WERI-Rb-1 (cell line): ENCODE results near the gene SPON2.

Experiments used
- DNase-seq: peaks from one replicate; pipeline ENCODE4 v3.0.0-alpha.2; 2020
- H3K27ac ChIP-seq: fragments of 250-450 bp; sonication (Bioruptor Pico); 2 replicates; pipeline ENCODE4 v1.5.1; 2020; ENCODE audit warnings: mild to moderate bottlenecking, moderate library complexity
- H3K27me3 ChIP-seq: fragments of 250-450 bp; sonication (Bioruptor Pico); 2 replicates; pipeline ENCODE4 v1.5.1; 2021; ENCODE audit warnings: mild to moderate bottlenecking, low read depth, moderate library complexity; ENCODE audit not compliant: insufficient read depth, severe bottlenecking
- H3K36me3 ChIP-seq: fragments of 250-450 bp; sonication (Bioruptor Pico); 2 replicates; pipeline ENCODE4 v1.5.1; 2020; ENCODE audit warnings: mild to moderate bottlenecking, moderate library complexity
- H3K4me3 ChIP-seq: 2 replicates; pipeline ENCODE4 v1.5.1; 2011; ENCODE audit warnings: low read depth, mild to moderate bottlenecking, control low read depth, low read length
- H3K9me3 ChIP-seq: fragments of 250-450 bp; sonication (Bioruptor Pico); 2 replicates; pipeline ENCODE4 v1.5.1; 2021; ENCODE audit warnings: mild to moderate bottlenecking, moderate library complexity; ENCODE audit not compliant: severe bottlenecking
- CTCF ChIP-seq: IDR thresholded peaks from 2 replicates; pipeline ENCODE4 v1.5.1; 2011; ENCODE audit warnings: low read depth, mild to moderate bottlenecking, control low read depth, inconsistent platforms, low read length

Gene SPON2

DNA sequence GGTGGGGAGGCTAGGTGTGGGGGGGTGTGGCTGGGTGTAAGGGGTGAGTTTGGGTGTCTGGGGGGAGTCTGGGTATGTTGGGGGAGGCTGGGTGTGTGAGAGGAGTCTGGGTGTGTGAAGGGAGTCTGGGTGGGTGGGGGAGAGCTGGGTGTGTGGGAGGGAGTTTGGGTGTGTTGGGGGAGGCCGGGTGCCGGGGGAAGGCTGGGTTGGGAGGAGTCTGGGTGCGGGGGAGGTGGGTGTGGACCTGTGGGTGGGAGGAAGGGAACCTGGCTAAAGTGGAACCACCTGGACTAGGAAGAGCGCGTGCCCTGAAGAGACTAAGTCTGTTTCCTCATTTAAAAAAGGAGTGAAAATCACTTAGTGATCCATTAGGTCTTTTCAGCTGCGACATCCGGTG is 18.3 kb downstream of the SPON2 start:
- H3K36me3 ChIP-seq: no peaks in the 10 kb centered on the region
- H3K4me3 ChIP-seq: no peak overlapping the region
- H3K27me3 ChIP-seq: no peaks in the 10 kb centered on the region
- no peak for TF ChIP-seq CTCF
- peaks cover 29% of the 10 kb centered on the region for H3K9me3 ChIP-seq
- H3K27ac ChIP-seq: no peak overlapping the region
- DNase-seq: no peak

DNA sequence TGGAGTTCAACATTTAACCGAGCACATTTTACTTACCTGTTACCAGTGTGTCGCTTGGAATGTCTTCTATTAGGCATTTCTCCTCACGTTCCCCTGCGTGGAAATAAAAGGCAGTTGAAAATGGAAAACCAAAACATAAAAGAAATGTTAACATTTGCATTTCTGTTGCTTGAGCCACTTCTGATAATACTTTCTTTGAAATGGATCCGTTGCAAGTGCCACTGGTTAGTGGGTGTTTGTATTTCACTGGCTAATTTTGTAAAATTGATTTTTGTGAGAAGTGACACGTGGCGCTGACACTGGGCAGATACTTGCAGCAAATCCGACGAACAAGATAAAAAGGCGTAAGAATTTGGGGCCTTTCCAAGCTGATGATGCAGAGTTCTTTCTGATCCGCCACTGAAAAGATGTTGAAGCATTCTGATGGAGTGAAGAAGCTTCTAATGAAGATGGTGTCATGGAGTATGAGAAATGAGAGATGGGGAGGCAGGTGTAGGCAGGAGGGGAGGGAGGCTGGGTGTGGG is 18.8 kb downstream of the SPON2 start:
- no peak for TF ChIP-seq CTCF

GRCh38 chr4:1152290-1152689 is 20.1 kb downstream of the SPON2 start:
- H3K27me3 ChIP-seq: no peaks in the 10 kb centered on the region
- H3K27ac ChIP-seq: no peak overlapping the region
- H3K36me3 ChIP-seq: no peaks in the 10 kb centered on the region
- TF ChIP-seq CTCF: no peak
- no peak for DNase-seq
- H3K9me3 ChIP-seq: peaks cover 12% of the 10 kb centered on the region
- no peak overlapping the region for H3K4me3 ChIP-seq

More for the DNA sequence above, 18.8 kb downstream of the SPON2 start:
- no peak for DNase-seq
- Histone ChIP-seq H3K4me3 (no peak overlapping the region), H3K27ac (no peak overlapping the region), H3K9me3 (peaks cover 24% of the 10 kb centered on the region), H3K36me3 (no peaks in the 10 kb centered on the region), H3K27me3 (no peaks in the 10 kb centered on the region)

DNA sequence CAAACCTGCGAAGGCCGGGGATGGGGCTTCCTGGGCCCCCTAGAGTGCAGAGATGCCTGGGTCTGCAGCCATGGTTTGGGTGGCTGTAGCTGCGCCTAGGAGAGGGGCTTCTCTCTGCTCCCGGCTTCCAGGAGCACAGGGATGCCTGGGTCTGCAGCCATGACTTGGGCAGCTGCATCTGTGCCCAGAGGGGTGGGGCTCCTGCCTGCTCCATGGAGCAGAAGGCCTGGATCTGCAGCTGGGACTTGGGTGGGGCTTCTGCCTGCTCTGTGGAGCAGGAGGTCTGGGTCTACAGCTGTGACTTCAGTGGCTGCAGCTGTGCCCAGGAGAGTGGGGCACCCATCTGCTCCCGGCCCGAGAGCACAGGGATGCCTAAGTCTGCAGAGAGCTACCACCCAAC is 20.8 kb downstream of the SPON2 start:
- Histone ChIP-seq H3K4me3 (no peak overlapping the region), H3K27me3 (no peaks in the 10 kb centered on the region), H3K27ac (no peak overlapping the region), H3K9me3 (peaks cover 12% of the 10 kb centered on the region), H3K36me3 (no peaks in the 10 kb centered on the region)
- no peak for TF ChIP-seq CTCF
- no peak for DNase-seq

GRCh38 chr4:1150875-1151274 is 21.5 kb downstream of the SPON2 start:
- Histone ChIP-seq H3K9me3 (peaks cover 12% of the 10 kb centered on the region), H3K27me3 (no peaks in the 10 kb centered on the region), H3K4me3 (no peak overlapping the region), H3K36me3 (no peaks in the 10 kb centered on the region), H3K27ac (no peak overlapping the region)
- no peak for DNase-seq
- no peak for TF ChIP-seq CTCF

GRCh38 chr4:1139860-1140259 is 32.5 kb downstream of the SPON2 start:
- TF ChIP-seq CTCF: no peak
- Histone ChIP-seq H3K9me3 (peaks cover 15% of the 10 kb centered on the region), H3K27ac (peak overlapping the region; percentile 1; the same call in 1 of the 2 replicates), H3K4me3 (no peak overlapping the region), H3K27me3 (no peaks in the 10 kb centered on the region), H3K36me3 (no peaks in the 10 kb centered on the region)
- no peak for DNase-seq
